ENCODE results near the gene MYO15A. TPM values are rescaled to one million over a fixed set of nuclear protein-coding genes. Genes with fewer than 3 reads are reported as not detected.
A peak's percentile ranks its signal among the peaks of the same experiment; 100 is the strongest.

Gene MYO15A
- total RNA-seq, 1 donor = 1.1 TPM

- no peak for TF ChIP-seq CTCF (IDR thresholded peaks at IDR 0.05; ENCODE audit: extremely low read depth, low read depth, low read length)
- DNase-seq (ENCODE audit: insufficient read length, low spot score, missing footprints) = peak; percentile 91
- peak overlapping the region; percentile 82 for H2AFZ ChIP-seq (ENCODE audit: low read length)
- H3K9me3 ChIP-seq (ENCODE audit: low read depth, low read length) = no peaks in the 10 kb centered on the region
- peaks cover 37% of the 10 kb centered on the region for H3K4me1 ChIP-seq (ENCODE audit: insufficient read depth, low read length)
- H3K36me3 ChIP-seq (ENCODE audit: insufficient read depth, low read length) = no peaks in the 10 kb centered on the region
- H3K4me3 ChIP-seq (ENCODE audit: insufficient read depth, low read length) = peak overlapping the region; percentile 58
- peak overlapping the region; percentile 78 for H3K4me2 ChIP-seq (ENCODE audit: insufficient read depth, low read length)
- H3K79me2 ChIP-seq (ENCODE audit: insufficient read depth, low read length) = peaks cover 38% of the 10 kb centered on the region
- H3K27me3 ChIP-seq (ENCODE audit: insufficient read depth, low read length) = no peaks in the 10 kb centered on the region
- H4K20me1 ChIP-seq (ENCODE audit: insufficient read depth, low read length) = peaks cover 32% of the 10 kb centered on the region
- H3K27ac ChIP-seq (ENCODE audit: low read depth, low read length) = peak overlapping the region; percentile 58
Measured at GRCh38 chr17:18224387-18225120, 116.0 kb downstream of the MYO15A start.

- no peaks in the 10 kb centered on the region for H3K9me3 ChIP-seq (ENCODE audit: low read depth, low read length)
Measured at GRCh38 chr17:18225121-18225641, 116.6 kb downstream of the MYO15A start, which contains the start of gene LLGL1. Gene LLGL1 (plus strand): TSS chr17:18225635. CDS start chr17:18225683, 48 bp downstream.

GRCh38 chr17:18225642-18226283 lies 117.2 kb downstream of the MYO15A start:
- H2AFZ ChIP-seq (ENCODE audit: low read length) = peak overlapping the region; percentile 78
- no peaks in the 10 kb centered on the region for H3K36me3 ChIP-seq (ENCODE audit: insufficient read depth, low read length)
- peak overlapping the region; percentile 96 for H3K4me2 ChIP-seq (ENCODE audit: insufficient read depth, low read length)
- peaks cover 32% of the 10 kb centered on the region for H3K4me1 ChIP-seq (ENCODE audit: insufficient read depth, low read length)
- H3K27me3 ChIP-seq (ENCODE audit: insufficient read depth, low read length) = no peaks in the 10 kb centered on the region
- H3K4me3 ChIP-seq (ENCODE audit: insufficient read depth, low read length) = peak overlapping the region; percentile 95
- no peak for TF ChIP-seq CTCF (IDR thresholded peaks at IDR 0.05; ENCODE audit: extremely low read depth, low read depth, low read length)
- peak; percentile 92 for DNase-seq (ENCODE audit: insufficient read length, low spot score, missing footprints)
- peak overlapping the region; percentile 74 for H3K27ac ChIP-seq (ENCODE audit: low read depth, low read length)
- H3K9me3 ChIP-seq (ENCODE audit: low read depth, low read length) = no peaks in the 10 kb centered on the region
- H3K79me2 ChIP-seq (ENCODE audit: insufficient read depth, low read length) = peaks cover 50% of the 10 kb centered on the region
- peaks cover 41% of the 10 kb centered on the region for H4K20me1 ChIP-seq (ENCODE audit: insufficient read depth, low read length)

More at GRCh38 chr17:18225121-18225641, 116.6 kb downstream of the MYO15A start, which contains the start of gene LLGL1:
- Histone ChIP-seq H4K20me1 (ENCODE audit: insufficient read depth, low read length) (peaks cover 36% of the 10 kb centered on the region), H3K4me3 (ENCODE audit: insufficient read depth, low read length) (peak within 1 kb of the TSS; percentile 95), H3K79me2 (ENCODE audit: insufficient read depth, low read length) (peaks cover 45% of the 10 kb centered on the region), H3K4me1 (ENCODE audit: insufficient read depth, low read length) (peaks cover 35% of the 10 kb centered on the region), H3K4me2 (ENCODE audit: insufficient read depth, low read length) (peak within 1 kb of the TSS; percentile 96), H2AFZ (ENCODE audit: low read length) (peak within 1 kb of the TSS; percentile 82), H3K27ac (ENCODE audit: low read depth, low read length) (peak within 1 kb of the TSS; percentile 74), H3K27me3 (ENCODE audit: insufficient read depth, low read length) (no peaks in the 10 kb centered on the region), H3K36me3 (ENCODE audit: insufficient read depth, low read length) (no peaks in the 10 kb centered on the region)
- TF ChIP-seq CTCF (IDR thresholded peaks at IDR 0.05; ENCODE audit: extremely low read depth, low read depth, low read length) = no peak
- DNase-seq (ENCODE audit: insufficient read length, low spot score, missing footprints) = peak; percentile 100
